ENCODE results near the gene CCDC92. TPM values are rescaled to one million over a fixed set of nuclear protein-coding genes. Genes with fewer than 3 reads are reported as not detected.

Gene CCDC92
- total RNA-seq, 2 donors from 2014 or later = 2.6 to 13.7 TPM

- Mint-ChIP-seq H3K27ac (peak overlapping the region in 1 of 2 donors; percentile 13), H3K9me3 (no peaks in the 10 kb centered on the region), H3K36me3 (no peaks in the 10 kb centered on the region)
- ATAC-seq (no peak), DNase-seq (ENCODE audit: low spot score in 2 of 2) (no peak)
Observed at GRCh38 chr12:123962513-123962912, 10.1 kb downstream of the CCDC92 start.

GRCh38 chr12:123961585-123962345 is 10.9 kb downstream of the CCDC92 start:
- no peak for ATAC-seq
- no peak for DNase-seq (ENCODE audit: low spot score in 2 of 2)
- H3K36me3 Mint-ChIP-seq = no peaks in the 10 kb centered on the region
- H3K9me3 Mint-ChIP-seq = no peaks in the 10 kb centered on the region
- H3K27ac Mint-ChIP-seq = no peak overlapping the region

GRCh38 chr12:123960856-123961255 is 11.8 kb downstream of the CCDC92 start:
- Mint-ChIP-seq H3K9me3 (no peaks in the 10 kb centered on the region), H3K27ac (no peak overlapping the region), H3K36me3 (no peaks in the 10 kb centered on the region)
- no peak for DNase-seq (ENCODE audit: low spot score in 2 of 2)
- no peak for ATAC-seq

- H3K27ac Mint-ChIP-seq = no peak overlapping the region
- H3K36me3 Mint-ChIP-seq = no peaks in the 10 kb centered on the region
- DNase-seq (ENCODE audit: low spot score in 2 of 2) = no peak
- ATAC-seq = no peak
- no peaks in the 10 kb centered on the region for H3K9me3 Mint-ChIP-seq
Observed at GRCh38 chr12:123960029-123960735, 12.4 kb downstream of the CCDC92 start.

- no peak overlapping the region for H3K27ac Mint-ChIP-seq
- ATAC-seq (no peak), DNase-seq (ENCODE audit: low spot score in 2 of 2) (no peak)
- H3K36me3 Mint-ChIP-seq = no peaks in the 10 kb centered on the region
- H3K9me3 Mint-ChIP-seq = no peaks in the 10 kb centered on the region
Observed at GRCh38 chr12:123958876-123959275, 13.8 kb downstream of the CCDC92 start.

GRCh38 chr12:123958462-123958861 is 14.2 kb downstream of the CCDC92 start:
- ATAC-seq (no peak), DNase-seq (ENCODE audit: low spot score in 2 of 2) (no peak)
- Mint-ChIP-seq H3K9me3 (no peaks in the 10 kb centered on the region), H3K27ac (no peak overlapping the region), H3K36me3 (no peaks in the 10 kb centered on the region)

- ATAC-seq (no peak), DNase-seq (ENCODE audit: low spot score in 2 of 2) (no peak)
- H3K9me3 Mint-ChIP-seq = no peaks in the 10 kb centered on the region
- no peaks in the 10 kb centered on the region for H3K36me3 Mint-ChIP-seq
- no peak overlapping the region for H3K27ac Mint-ChIP-seq
Observed at GRCh38 chr12:123957196-123957595, 15.4 kb downstream of the CCDC92 start.

GRCh38 chr12:123956249-123956648 is 16.4 kb downstream of the CCDC92 start:
- DNase-seq (ENCODE audit: low spot score in 2 of 2) = no peak
- H3K27ac Mint-ChIP-seq = no peak overlapping the region

GRCh38 chr12:123954647-123955350 is 17.8 kb downstream of the CCDC92 start:
- DNase-seq (ENCODE audit: low spot score in 2 of 2) (no peak), ATAC-seq (no peak)
- Mint-ChIP-seq H3K36me3 (no peaks in the 10 kb centered on the region), H3K9me3 (no peaks in the 10 kb centered on the region), H3K27ac (no peak overlapping the region)

More at GRCh38 chr12:123956249-123956648, 16.4 kb downstream of the CCDC92 start:
- ATAC-seq = no peak
- Mint-ChIP-seq H3K9me3 (no peaks in the 10 kb centered on the region), H3K36me3 (no peaks in the 10 kb centered on the region)

- no peak overlapping the region for H3K27ac Mint-ChIP-seq
- H3K9me3 Mint-ChIP-seq = no peaks in the 10 kb centered on the region
- ATAC-seq = no peak
Observed at GRCh38 chr12:123952037-123952436, 20.6 kb downstream of the CCDC92 start.

GRCh38 chr12:123951467-123951866 is 21.2 kb downstream of the CCDC92 start:
- no peak for DNase-seq (ENCODE audit: low spot score in 2 of 2)
- Mint-ChIP-seq H3K27ac (no peak overlapping the region), H3K36me3 (no peaks in the 10 kb centered on the region), H3K9me3 (no peaks in the 10 kb centered on the region)
- ATAC-seq = no peak

More at GRCh38 chr12:123952037-123952436, 20.6 kb downstream of the CCDC92 start:
- H3K36me3 Mint-ChIP-seq = no peaks in the 10 kb centered on the region
- DNase-seq (ENCODE audit: low spot score in 2 of 2) = no peak

GRCh38 chr12:123950476-123951349 is 21.9 kb downstream of the CCDC92 start:
- ATAC-seq = no peak
- DNase-seq (ENCODE audit: low spot score in 2 of 2) = no peak
- Mint-ChIP-seq H3K9me3 (no peaks in the 10 kb centered on the region), H3K36me3 (no peaks in the 10 kb centered on the region), H3K27ac (no peak overlapping the region)

- H3K36me3 Mint-ChIP-seq = no peaks in the 10 kb centered on the region
- ATAC-seq = no peak
Observed at GRCh38 chr12:123949770-123950165, 22.9 kb downstream of the CCDC92 start.

GRCh38 chr12:123948796-123949769 is 23.5 kb downstream of the CCDC92 start:
- no peak for ATAC-seq
- no peaks in the 10 kb centered on the region for H3K36me3 Mint-ChIP-seq

More at GRCh38 chr12:123949770-123950165, 22.9 kb downstream of the CCDC92 start:
- DNase-seq (ENCODE audit: low spot score in 2 of 2) = no peak
- H3K27ac Mint-ChIP-seq = no peak overlapping the region
- H3K9me3 Mint-ChIP-seq = no peaks in the 10 kb centered on the region

GRCh38 chr12:123948401-123948795 is 24.2 kb downstream of the CCDC92 start:
- no peak overlapping the region for H3K27ac Mint-ChIP-seq
- no peak for ATAC-seq

More at GRCh38 chr12:123948796-123949769, 23.5 kb downstream of the CCDC92 start:
- no peak overlapping the region for H3K27ac Mint-ChIP-seq
- no peak for DNase-seq (ENCODE audit: low spot score in 2 of 2)
- no peaks in the 10 kb centered on the region for H3K9me3 Mint-ChIP-seq

More at GRCh38 chr12:123948401-123948795, 24.2 kb downstream of the CCDC92 start:
- Mint-ChIP-seq H3K36me3 (no peaks in the 10 kb centered on the region), H3K9me3 (no peaks in the 10 kb centered on the region)
- DNase-seq (ENCODE audit: low spot score in 2 of 2) = no peak
